H9 (cell line): ENCODE measurements around the gene MAD1L1. TPM values are rescaled to one million over a fixed set of nuclear protein-coding genes. Genes with fewer than 3 reads are reported as not detected.

Experiments used
- DNase-seq: peaks from one replicate; pipeline ENCODE4 v3.0.0-alpha.2; 2017
- H2AFZ ChIP-seq: one replicate; pipeline ENCODE4 v1.6.1; 2013; ENCODE audit warnings: mild to moderate bottlenecking, low read length, control low read depth, moderate library complexity
- H2AK5ac ChIP-seq: 2 replicates; pipeline ENCODE4 v1.6.1; 2013; ENCODE audit warnings: low read length, control low read depth, mixed read lengths; ENCODE audit not compliant: insufficient read length
- H2BK120ac ChIP-seq: one replicate; pipeline ENCODE4 v1.6.1; 2013; ENCODE audit warnings: low read depth, mild to moderate bottlenecking, low read length, control low read depth, inconsistent platforms; ENCODE audit not compliant: poor library complexity, severe bottlenecking
- H2BK12ac ChIP-seq: 2 replicates; pipeline ENCODE4 v1.6.1; 2013; ENCODE audit warnings: low read length, control low read depth, mixed read lengths, low read depth; ENCODE audit not compliant: insufficient read length
- H2BK15ac ChIP-seq: 2 replicates; pipeline ENCODE4 v1.6.1; 2013; ENCODE audit warnings: low read depth, low read length, control low read depth
- H2BK20ac ChIP-seq: one replicate; pipeline ENCODE4 v1.6.1; 2013; ENCODE audit warnings: low read depth, mild to moderate bottlenecking, low read length, control low read depth, inconsistent platforms; ENCODE audit not compliant: poor library complexity, severe bottlenecking
- H2BK5ac ChIP-seq: 2 replicates; pipeline ENCODE4 v1.6.1; 2013; ENCODE audit warnings: low read length, control low read depth, mixed read lengths; ENCODE audit not compliant: insufficient read length
- H3K14ac ChIP-seq: 2 replicates; pipeline ENCODE4 v1.6.1; 2013; ENCODE audit warnings: low read length, control low read depth; ENCODE audit not compliant: insufficient read depth
- H3K18ac ChIP-seq: 2 replicates; pipeline ENCODE4 v1.6.1; 2013; ENCODE audit warnings: low read depth, mild to moderate bottlenecking, mixed read lengths, low read length, control low read depth; ENCODE audit not compliant: insufficient read length
- H3K23ac ChIP-seq: 2 replicates; pipeline ENCODE4 v1.6.1; 2013; ENCODE audit warnings: low read length, control low read depth, mixed read lengths, low read depth; ENCODE audit not compliant: insufficient read length
- H3K23me2 ChIP-seq: 2 replicates; pipeline ENCODE4 v1.6.1; 2013; ENCODE audit warnings: low read depth, mild to moderate bottlenecking, mixed read lengths, low read length, control low read depth; ENCODE audit not compliant: insufficient read length, poor library complexity, severe bottlenecking
- H3K27ac ChIP-seq: 2 replicates; pipeline ENCODE4 v1.5.1; 2013; ENCODE audit warnings: low read length, control low read depth, mixed read lengths, low read depth; ENCODE audit not compliant: insufficient read length
- H3K27me3 ChIP-seq: 2 replicates; pipeline ENCODE4 v1.6.1; 2013; ENCODE audit warnings: low read length, control low read depth, inconsistent platforms; ENCODE audit not compliant: insufficient read depth
- H3K4ac ChIP-seq: 2 replicates; pipeline ENCODE4 v1.6.1; 2013; ENCODE audit warnings: low read depth, mild to moderate bottlenecking, control low read depth, inconsistent platforms, low read length, moderate library complexity
- H3K4me1 ChIP-seq: 2 replicates; pipeline ENCODE4 v1.6.1; 2013; ENCODE audit warnings: low read length, control low read depth, inconsistent platforms; ENCODE audit not compliant: insufficient read depth
- H3K4me2 ChIP-seq: 2 replicates; pipeline ENCODE4 v1.6.1; 2013; ENCODE audit warnings: low read length, control low read depth, mixed read lengths; ENCODE audit not compliant: insufficient read length, insufficient read depth
- H3K56ac ChIP-seq: 2 replicates; pipeline ENCODE4 v1.6.1; 2013; ENCODE audit warnings: low read depth, mild to moderate bottlenecking, mixed read lengths, low read length, control low read depth; ENCODE audit not compliant: insufficient read length
- H3K79me1 ChIP-seq: 2 replicates; pipeline ENCODE4 v1.6.1; 2013; ENCODE audit warnings: low read depth, mild to moderate bottlenecking, moderate library complexity, low read length, control low read depth, inconsistent platforms; ENCODE audit not compliant: insufficient read depth, poor library complexity, severe bottlenecking
- H3K79me2 ChIP-seq: 2 replicates; pipeline ENCODE4 v1.6.1; 2013; ENCODE audit warnings: low read length, control low read depth, inconsistent platforms; ENCODE audit not compliant: insufficient read depth
- H3K9ac ChIP-seq: 2 replicates; pipeline ENCODE4 v1.6.1; 2013; ENCODE audit warnings: low read length, control low read depth, mixed read lengths; ENCODE audit not compliant: insufficient read length; ENCODE audit errors: extremely low read depth
- H3K9me3 ChIP-seq: one replicate; pipeline ENCODE4 v1.6.1; 2013; ENCODE audit warnings: low read depth, low read length, inconsistent platforms; ENCODE audit not compliant: control insufficient read depth
- H3T11ph ChIP-seq: one replicate; pipeline ENCODE4 v1.6.1; 2013; ENCODE audit warnings: mild to moderate bottlenecking, low read length, control low read depth, inconsistent platforms
- H4K20me1 ChIP-seq: one replicate; pipeline ENCODE4 v1.6.1; 2013; ENCODE audit not compliant: control insufficient read depth, insufficient read length, insufficient read depth
- H4K5ac ChIP-seq: 2 replicates; pipeline ENCODE4 v1.6.1; 2013; ENCODE audit warnings: low read depth, mild to moderate bottlenecking, mixed read lengths, low read length, control low read depth; ENCODE audit not compliant: insufficient read length
- H4K8ac ChIP-seq: replicated peaks from 2 replicates; pipeline ENCODE4 v1.6.1; 2013; ENCODE audit warnings: low read length, control low read depth, mixed read lengths, low read depth; ENCODE audit not compliant: insufficient read length
- H4K91ac ChIP-seq: 2 replicates; pipeline ENCODE4 v1.6.1; 2013; ENCODE audit warnings: low read depth, mild to moderate bottlenecking, moderate library complexity, mixed read lengths, low read length, control low read depth; ENCODE audit not compliant: insufficient read length
- H3K27ac Mint-ChIP-seq, 3 experiments: 2 replicates in 2 of 3; 3 replicates in 1 of 3; pipeline ENCODE4 v1.8.0; 2020 to 2021; ENCODE audit warnings: mixed read lengths in 3 of 3, mild to moderate bottlenecking in 1 of 3, moderate library complexity in 1 of 3
- H3K27me3 Mint-ChIP-seq: 2 replicates; pipeline ENCODE4 v1.8.0; 2021; ENCODE audit warnings: low read depth, mild to moderate bottlenecking, moderate library complexity, mixed read lengths
- H3K36me3 Mint-ChIP-seq, 3 experiments: 2 replicates in 2 of 3; 3 replicates in 1 of 3; pipeline ENCODE4 v1.8.0; 2020 to 2021; ENCODE audit warnings: low read depth in 3 of 3, mixed read lengths in 3 of 3; ENCODE audit not compliant: insufficient read depth in 1 of 3
- H3K4me1 Mint-ChIP-seq, 2 experiments: 2 replicates each; pipeline ENCODE4 v1.8.0; 2020; ENCODE audit warnings: mixed read lengths in 2 of 2
- H3K4me3 Mint-ChIP-seq, 2 experiments: 2 replicates in 1 of 2; 3 replicates in 1 of 2; pipeline ENCODE4 v1.8.0; 2020 to 2021; ENCODE audit warnings: mild to moderate bottlenecking in 2 of 2, mixed read lengths in 2 of 2, moderate library complexity in 1 of 2
- H3K9me3 Mint-ChIP-seq, 2 experiments: 2 replicates in 1 of 2; 3 replicates in 1 of 2; pipeline ENCODE4 v1.8.0; 2020; ENCODE audit warnings: mild to moderate bottlenecking in 2 of 2, mixed read lengths in 2 of 2, moderate library complexity in 1 of 2
- WGBS: extraction: QIAGEN DNeasy Blood & Tissue Kit; methylation state at CpG from one replicate; pipeline ENCODE4 v1.1.7; 2013; ENCODE audit warnings: missing lambda C conversion rate, low lambda C conversion rate, mixed read lengths; ENCODE audit not compliant: insufficient read length; ENCODE audit errors: extremely low coverage; 5-methylcytosine and 5-hydroxymethylcytosine counted together
- total RNA-seq: library from RNA; stranded (reverse); gene quantifications from 2 replicates; pipeline ENCODE4 v1.2.1, GENCODE V29; 2021
- TF ChIP-seq, protein P1 (sequence below): fragments of 200-600 bp; sonication (generic); conservative IDR thresholded peaks from 3 replicates; pipeline ENCODE4 v1.8.0; 2021; ENCODE audit warnings: antibody characterized with exemption, mild to moderate bottlenecking

MAD1L1 gene
- total RNA-seq, 1 experiment from 2014 or later: 39.0 TPM

- no peak overlapping the region for H3K4me3 Mint-ChIP-seq
- peaks cover 0 to 2% (median 0%) of the 10 kb centered on the region in 3 experiments; a peak in 1 of 7 replicates for H3K36me3 Mint-ChIP-seq
- H2BK20ac ChIP-seq: no peak overlapping the region
- no peak overlapping the region for H4K5ac ChIP-seq
- no peaks in the 10 kb centered on the region for H3K27me3 ChIP-seq
- H4K20me1 ChIP-seq: no peaks in the 10 kb centered on the region
- H2BK120ac ChIP-seq: no peak overlapping the region
- H3K4ac ChIP-seq: no peak overlapping the region
- H2BK5ac ChIP-seq: no peak overlapping the region
- H3K23me2 ChIP-seq: no peaks in the 10 kb centered on the region
- H2AK5ac ChIP-seq: no peak overlapping the region
- no peaks in the 10 kb centered on the region for H3K4me1 ChIP-seq
- no peak overlapping the region for H4K8ac ChIP-seq
- no peak overlapping the region for H3K27ac ChIP-seq
- peak overlapping the region in 2 of 3 experiments; percentile 53 to 74; a peak in 2 of 7 replicates for H3K27ac Mint-ChIP-seq
- no CpG with 5 or more reads among the region's 15 CpGs for WGBS
- no peak overlapping the region for H2BK12ac ChIP-seq
- H3K27me3 Mint-ChIP-seq: no peaks in the 10 kb centered on the region; the same call in 1 of the 2 replicates
- no peak overlapping the region for H3K18ac ChIP-seq
- no peak overlapping the region for H3K4me2 ChIP-seq
- TF ChIP-seq, protein P1, sequence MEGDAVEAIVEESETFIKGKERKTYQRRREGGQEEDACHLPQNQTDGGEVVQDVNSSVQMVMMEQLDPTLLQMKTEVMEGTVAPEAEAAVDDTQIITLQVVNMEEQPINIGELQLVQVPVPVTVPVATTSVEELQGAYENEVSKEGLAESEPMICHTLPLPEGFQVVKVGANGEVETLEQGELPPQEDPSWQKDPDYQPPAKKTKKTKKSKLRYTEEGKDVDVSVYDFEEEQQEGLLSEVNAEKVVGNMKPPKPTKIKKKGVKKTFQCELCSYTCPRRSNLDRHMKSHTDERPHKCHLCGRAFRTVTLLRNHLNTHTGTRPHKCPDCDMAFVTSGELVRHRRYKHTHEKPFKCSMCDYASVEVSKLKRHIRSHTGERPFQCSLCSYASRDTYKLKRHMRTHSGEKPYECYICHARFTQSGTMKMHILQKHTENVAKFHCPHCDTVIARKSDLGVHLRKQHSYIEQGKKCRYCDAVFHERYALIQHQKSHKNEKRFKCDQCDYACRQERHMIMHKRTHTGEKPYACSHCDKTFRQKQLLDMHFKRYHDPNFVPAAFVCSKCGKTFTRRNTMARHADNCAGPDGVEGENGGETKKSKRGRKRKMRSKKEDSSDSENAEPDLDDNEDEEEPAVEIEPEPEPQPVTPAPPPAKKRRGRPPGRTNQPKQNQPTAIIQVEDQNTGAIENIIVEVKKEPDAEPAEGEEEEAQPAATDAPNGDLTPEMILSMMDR: no peak
- H3K9me3 Mint-ChIP-seq: no peaks in the 10 kb centered on the region
- no peak overlapping the region for H4K91ac ChIP-seq
- H3K9ac ChIP-seq: no peak overlapping the region
- H3K4me1 Mint-ChIP-seq: peaks cover 4 to 11% of the 10 kb centered on the region in 2 experiments
- H2AFZ ChIP-seq: no peak overlapping the region
- no peak for DNase-seq
- H3K56ac ChIP-seq: no peak overlapping the region
- H2BK15ac ChIP-seq: no peak overlapping the region
- no peaks in the 10 kb centered on the region for H3K79me2 ChIP-seq
- H3K79me1 ChIP-seq: no peaks in the 10 kb centered on the region
- no peak overlapping the region for H3K23ac ChIP-seq
- H3K14ac ChIP-seq: no peak overlapping the region
- H3T11ph ChIP-seq: no peak overlapping the region
- H3K9me3 ChIP-seq: no peaks in the 10 kb centered on the region
These were observed 235.1 kb downstream of the MAD1L1 start for GRCh38 chr7:1997537-1998076.
